Mononuclear cell (primary cell): ENCODE measurements around the gene DCTN2. TPM values are rescaled to one million over a fixed set of nuclear protein-coding genes. Genes with fewer than 3 reads are reported as not detected.
"Not testable (repeated sequence)": the region's sequence is repeated elsewhere in the genome, so short reads cannot be mapped to it uniquely, and the experiment has no call there.

Experiments used
- H3K27me3 ChIP-seq: 2 replicates; pipeline ENCODE4 v1.6.0; 2011; ENCODE audit warnings: low read length, control low read depth; ENCODE audit not compliant: insufficient read depth
- H3K4me1 ChIP-seq: 2 replicates; pipeline ENCODE4 v1.5.1; 2011; ENCODE audit warnings: mild to moderate bottlenecking, low read length, control low read depth; ENCODE audit not compliant: insufficient read depth
- H3K4me3 ChIP-seq: 2 replicates; pipeline ENCODE4 v1.5.1; 2011; ENCODE audit warnings: mild to moderate bottlenecking, low read length, moderate library complexity
- H3K9me3 ChIP-seq: 2 replicates; pipeline ENCODE4 v1.5.1; 2011; ENCODE audit warnings: low read depth, mild to moderate bottlenecking, control low read depth, low read length
- total RNA-seq: library from RNA; depleted of rRNA; stranded (reverse); fragments of >200 nt; gene quantifications from one replicate; pipeline ENCODE4 v1.2.3, GENCODE V29; 2012

Gene DCTN2
- total RNA-seq, 1 donor: 52.2 TPM

DNA sequence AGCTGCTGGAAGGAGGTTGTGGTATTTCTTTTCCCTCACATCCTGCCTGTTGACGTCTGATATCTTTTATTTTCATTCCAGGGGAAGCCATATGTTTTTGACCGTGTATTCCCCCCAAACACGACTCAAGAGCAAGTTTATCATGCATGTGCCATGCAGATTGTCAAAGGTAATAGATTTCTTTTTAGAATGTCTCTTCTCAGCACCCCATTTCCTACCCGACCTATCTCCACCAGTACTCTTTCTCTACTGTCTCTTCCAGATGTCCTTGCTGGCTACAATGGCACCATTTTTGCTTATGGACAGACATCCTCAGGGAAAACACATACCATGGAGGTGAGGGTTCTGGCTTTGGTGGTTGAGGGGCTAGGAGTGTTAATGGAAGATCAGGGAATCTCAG lies 16.4 kb upstream of the DCTN2 start:
- Histone ChIP-seq H3K4me1 (no peaks in the 10 kb centered on the region), H3K4me3 (no peak overlapping the region), H3K27me3 (no peaks in the 10 kb centered on the region), H3K9me3 (no peaks in the 10 kb centered on the region)

GRCh38 chr12:57561117-57561516 lies 14.1 kb upstream of the DCTN2 start:
- H3K27me3 ChIP-seq, H3K9me3 ChIP-seq, H3K4me3 ChIP-seq, H3K4me1 ChIP-seq: not testable (repeated sequence)

- Histone ChIP-seq H3K4me3 (no peak overlapping the region), H3K4me1 (no peaks in the 10 kb centered on the region), H3K27me3 (no peaks in the 10 kb centered on the region), H3K9me3 (no peaks in the 10 kb centered on the region)
These were observed 13.5 kb upstream of the DCTN2 start for GRCh38 chr12:57560516-57560915.

GRCh38 chr12:57558864-57559263 lies 11.9 kb upstream of the DCTN2 start:
- Histone ChIP-seq H3K27me3 (no peaks in the 10 kb centered on the region), H3K4me1 (no peaks in the 10 kb centered on the region), H3K4me3 (no peak overlapping the region), H3K9me3 (no peaks in the 10 kb centered on the region)

DNA sequence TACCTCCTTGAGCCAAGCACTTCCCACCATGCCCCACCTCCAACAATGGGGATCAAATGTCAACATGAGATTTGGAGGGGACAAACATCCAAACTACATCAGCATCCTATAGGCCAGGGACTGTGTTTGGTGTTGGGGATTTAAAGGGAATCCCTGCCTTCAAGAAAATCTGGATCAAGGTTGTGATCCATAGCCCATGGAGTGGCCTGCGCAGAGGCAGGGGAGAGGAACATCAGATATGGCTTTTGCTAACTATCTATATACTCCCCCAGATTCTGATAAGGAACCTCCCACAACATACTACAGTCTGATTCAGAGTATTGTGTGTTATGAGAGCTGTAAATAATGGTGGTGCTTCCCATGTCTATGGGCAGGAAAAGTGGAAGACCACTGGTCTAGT lies 7.9 kb upstream of the DCTN2 start:
- no peaks in the 10 kb centered on the region for H3K4me1 ChIP-seq
- H3K9me3 ChIP-seq: no peaks in the 10 kb centered on the region
- H3K4me3 ChIP-seq: no peak overlapping the region
- peaks cover 13% of the 10 kb centered on the region for H3K27me3 ChIP-seq

DNA sequence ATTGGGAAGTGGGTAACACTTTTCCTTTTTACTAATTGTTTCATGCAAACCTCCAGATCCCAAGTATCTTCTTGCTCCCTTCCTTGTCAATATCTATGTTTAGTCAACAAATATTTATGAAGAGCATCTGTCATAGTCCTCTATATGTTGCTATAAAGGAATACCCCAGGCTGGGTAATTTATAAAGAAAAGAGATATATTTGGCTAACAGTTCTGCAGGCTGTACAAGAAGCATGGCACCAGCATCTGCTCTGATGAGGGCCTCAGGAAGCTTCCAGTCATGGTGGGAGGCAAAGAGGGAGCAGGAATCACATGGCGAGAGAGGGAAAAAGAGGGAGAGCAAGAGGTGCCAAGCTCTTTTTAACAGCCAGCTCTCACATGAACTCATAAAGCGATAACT lies 7.5 kb upstream of the DCTN2 start:
- Histone ChIP-seq H3K4me3 (no peak overlapping the region), H3K4me1 (no peaks in the 10 kb centered on the region), H3K9me3 (no peaks in the 10 kb centered on the region)

GRCh38 chr12:57553343-57554202 lies 6.6 kb upstream of the DCTN2 start:
- Histone ChIP-seq H3K27me3 (peaks cover 23% of the 10 kb centered on the region), H3K9me3 (no peaks in the 10 kb centered on the region), H3K4me1 (no peaks in the 10 kb centered on the region), H3K4me3 (no peak overlapping the region)

More for the DNA sequence above, 7.5 kb upstream of the DCTN2 start:
- H3K27me3 ChIP-seq: peaks cover 15% of the 10 kb centered on the region

DNA sequence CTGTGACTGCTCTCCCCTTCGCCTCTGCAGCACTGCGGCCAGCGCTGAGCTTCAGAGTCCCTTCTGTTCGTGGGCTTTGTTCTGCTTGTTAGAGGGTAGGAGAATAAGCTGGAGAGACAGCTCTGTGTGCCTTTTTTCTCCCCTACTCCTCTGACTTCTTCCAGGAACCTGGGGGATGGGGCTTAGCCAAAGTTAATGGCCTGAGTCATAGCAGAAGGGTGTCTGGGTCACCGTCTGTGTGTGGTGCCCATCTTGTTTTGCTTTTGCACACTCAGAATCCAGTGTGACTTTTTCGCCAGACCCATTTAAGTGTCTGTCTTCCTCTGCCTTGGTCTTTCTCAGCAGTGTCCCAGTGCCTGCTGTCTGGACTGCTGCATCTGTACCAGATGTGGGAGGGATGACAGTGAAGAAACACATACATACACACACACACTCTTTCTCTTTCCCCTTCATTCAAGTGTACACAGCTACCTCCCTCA lies 5.9 kb upstream of the DCTN2 start:
- Histone ChIP-seq H3K9me3 (no peaks in the 10 kb centered on the region), H3K4me1 (no peaks in the 10 kb centered on the region), H3K27me3 (peaks cover 27% of the 10 kb centered on the region)

GRCh38 chr12:57552306-57552651 lies 5.3 kb upstream of the DCTN2 start:
- Histone ChIP-seq H3K4me3 (no peak overlapping the region), H3K27me3 (peaks cover 27% of the 10 kb centered on the region), H3K9me3 (no peaks in the 10 kb centered on the region), H3K4me1 (no peaks in the 10 kb centered on the region)

More for the DNA sequence above, 5.9 kb upstream of the DCTN2 start:
- no peak overlapping the region for H3K4me3 ChIP-seq

- Histone ChIP-seq H3K27me3 (peaks cover 27% of the 10 kb centered on the region), H3K4me1 (no peaks in the 10 kb centered on the region), H3K9me3 (no peaks in the 10 kb centered on the region), H3K4me3 (no peak overlapping the region)
These were observed 4.8 kb upstream of the DCTN2 start for GRCh38 chr12:57551637-57552305.

DNA sequence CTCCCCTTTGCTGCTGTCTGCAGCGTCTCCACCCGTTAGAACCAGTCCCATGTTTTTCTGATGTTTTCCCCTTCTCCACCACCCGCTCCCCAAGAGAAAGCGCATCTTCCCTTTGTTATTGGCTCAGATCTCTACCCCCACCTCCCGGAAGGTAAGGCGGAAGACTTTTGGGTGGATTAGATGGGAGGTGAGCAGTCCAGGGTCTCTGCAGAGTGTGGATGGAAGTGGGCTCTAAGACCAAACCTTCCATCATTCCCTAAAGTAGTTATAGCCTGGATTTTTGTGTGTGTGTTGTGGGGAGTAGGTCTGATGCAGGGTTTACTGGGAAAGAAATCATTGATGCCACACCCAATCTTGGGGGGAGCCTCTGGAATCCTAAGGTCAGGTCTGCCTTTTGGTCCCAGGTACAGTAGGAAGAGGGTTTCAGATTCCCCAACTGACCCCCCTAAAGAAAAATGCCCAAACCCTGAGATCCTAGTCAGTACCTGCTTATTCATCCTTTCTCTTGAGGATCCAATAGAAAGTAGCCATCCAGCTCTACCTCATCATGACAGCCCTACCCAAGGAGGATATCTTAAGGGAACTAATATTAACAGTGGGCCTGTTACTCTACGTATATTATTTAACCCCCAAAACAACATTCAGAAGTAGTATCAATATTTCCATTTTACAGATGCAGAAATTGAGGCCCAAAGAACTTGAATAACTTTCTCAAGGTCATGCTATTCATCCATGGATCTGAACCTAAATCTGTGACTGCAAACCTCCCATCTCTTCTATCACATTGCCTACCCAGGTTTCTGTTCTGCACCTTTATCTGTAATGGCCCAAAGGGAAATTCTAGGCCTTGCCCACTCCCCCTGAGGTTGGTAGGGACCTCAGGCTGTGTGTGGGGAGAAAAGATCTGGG lies 3.9 kb upstream of the DCTN2 start:
- Histone ChIP-seq H3K4me3 (no peak overlapping the region), H3K27me3 (peaks cover 27% of the 10 kb centered on the region), H3K9me3 (no peaks in the 10 kb centered on the region), H3K4me1 (peaks cover 8% of the 10 kb centered on the region)

DNA sequence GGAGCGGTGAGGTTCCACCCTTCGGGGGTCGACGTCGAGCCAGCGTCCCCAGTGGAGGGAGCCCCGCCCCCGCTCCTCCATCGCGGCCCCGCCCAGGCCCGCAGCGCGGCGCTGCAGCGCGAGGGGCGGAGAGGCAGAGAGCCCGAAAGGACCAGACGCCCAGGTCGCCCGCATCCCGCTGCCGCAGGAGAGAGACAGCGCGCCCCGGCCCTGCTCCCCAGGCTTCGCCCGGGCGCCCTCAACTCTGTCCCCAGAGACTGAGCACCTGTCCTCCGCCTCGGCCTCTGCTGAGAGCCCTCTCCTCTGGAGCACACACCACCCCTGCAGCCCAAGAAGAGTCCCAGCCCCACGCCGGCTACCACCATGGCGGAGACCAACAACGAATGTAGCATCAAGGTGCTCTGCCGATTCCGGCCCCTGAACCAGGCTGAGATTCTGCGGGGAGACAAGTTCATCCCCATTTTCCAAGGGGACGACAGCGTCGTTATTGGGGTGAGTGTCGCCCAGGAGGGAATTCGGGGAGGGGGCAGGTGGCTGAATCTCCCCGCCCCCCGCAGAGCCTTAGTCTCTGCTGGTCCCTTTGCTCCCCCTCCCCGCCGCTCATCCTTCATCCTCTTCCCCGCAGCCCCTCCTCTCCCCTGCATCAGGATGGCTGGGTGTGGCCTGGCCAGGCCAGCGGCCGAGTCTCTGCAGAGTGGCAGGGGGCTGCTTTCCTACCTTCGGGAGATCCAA lies 3.1 kb upstream of the DCTN2 start, which contains the start of gene KIF5A:
KIF5A (plus strand) TSS at position 136 of the 732 bp plus-strand sequence; CDS start at position 364, 228 bp downstream.
- H3K4me1 ChIP-seq: peaks cover 16% of the 10 kb centered on the region
- H3K4me3 ChIP-seq: peak within 1 kb of the TSS; percentile 21
- peaks cover 27% of the 10 kb centered on the region for H3K27me3 ChIP-seq
- H3K9me3 ChIP-seq: no peaks in the 10 kb centered on the region

GRCh38 chr12:57549203-57549908 lies 2.4 kb upstream of the DCTN2 start:
- Histone ChIP-seq H3K9me3 (no peaks in the 10 kb centered on the region), H3K27me3 (peaks cover 27% of the 10 kb centered on the region), H3K4me1 (peaks cover 21% of the 10 kb centered on the region), H3K4me3 (no peak overlapping the region)

- H3K9me3 ChIP-seq: no peaks in the 10 kb centered on the region
- peaks cover 27% of the 10 kb centered on the region for H3K27me3 ChIP-seq
- peaks cover 21% of the 10 kb centered on the region for H3K4me1 ChIP-seq
- no peak overlapping the region for H3K4me3 ChIP-seq
These were observed 1.5 kb upstream of the DCTN2 start for GRCh38 chr12:57548488-57548887.
